Measurements from ENCODE around the gene LYRM1.
"Not testable (repeated sequence)": the region's sequence is repeated elsewhere in the genome, so short reads cannot be mapped to it uniquely, and the experiment has no call there.

Gene LYRM1

DNA sequence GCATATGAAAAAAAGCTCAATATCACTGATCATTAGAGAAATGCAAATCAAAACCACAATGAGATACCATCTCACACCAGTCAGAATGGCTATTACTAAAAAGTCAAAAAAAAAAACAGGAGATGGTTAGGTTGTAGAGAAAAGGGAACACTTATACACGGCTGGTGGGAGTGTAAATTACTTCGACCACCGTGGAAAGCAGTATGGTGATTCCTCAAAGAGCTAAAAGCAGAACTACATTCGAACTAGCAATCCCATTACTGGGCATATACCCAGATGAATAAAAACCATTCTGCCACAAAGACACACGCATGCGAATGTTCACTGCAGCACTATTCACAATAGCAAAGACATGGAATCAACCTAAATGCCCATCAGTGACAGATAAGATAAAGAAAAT lies 36.2 kb upstream of the LYRM1 start:
- H3K36me3 ChIP-seq (ENCODE audit: control insufficient read depth, insufficient read depth, low read length); H3K27me3 ChIP-seq (ENCODE audit: control insufficient read depth, insufficient read depth, low read length); H3K9ac ChIP-seq (ENCODE audit: low read length); H3K4me3 ChIP-seq (ENCODE audit: low read length); H3K9me3 ChIP-seq (ENCODE audit: control insufficient read depth, low read length): not testable (repeated sequence)
- H3K4me1 ChIP-seq (ENCODE audit: control insufficient read depth, insufficient read depth, low read length): peaks cover 38% of the 10 kb centered on the region

DNA sequence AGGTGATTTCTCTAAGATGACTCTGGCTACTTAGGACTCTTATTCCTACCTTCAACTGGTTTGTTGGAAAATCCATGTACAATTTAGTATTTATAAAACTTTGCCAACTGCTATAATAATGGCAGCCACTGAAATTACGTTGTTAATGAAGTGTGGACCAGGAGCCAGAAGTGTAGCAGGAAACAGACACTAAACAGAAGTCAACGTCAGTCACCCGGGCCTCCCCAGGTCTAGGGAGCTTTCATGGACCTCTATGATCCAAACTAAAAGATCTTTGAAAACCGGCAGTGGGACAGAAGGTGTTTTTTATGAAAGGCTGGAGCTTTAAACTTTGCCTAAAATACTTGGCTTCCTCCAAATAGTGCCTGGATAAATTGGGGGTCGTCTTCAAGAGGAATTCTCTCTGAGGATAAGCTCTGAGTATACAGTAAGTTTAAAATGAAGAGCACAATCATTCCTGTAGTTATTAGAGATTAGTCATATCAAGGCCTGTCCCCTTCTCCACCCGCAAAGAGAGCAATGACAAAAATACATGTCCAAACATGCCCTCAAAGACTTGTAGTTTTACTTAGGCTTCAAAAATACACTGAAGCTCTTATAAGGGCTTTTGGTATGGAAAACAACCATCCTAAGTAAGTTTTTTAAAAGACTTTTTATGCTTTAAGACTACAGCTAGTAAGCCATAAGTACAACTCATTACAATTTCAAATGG lies 35.0 kb upstream of the LYRM1 start:
- Histone ChIP-seq H3K4me1 (ENCODE audit: control insufficient read depth, insufficient read depth, low read length) (peaks cover 49% of the 10 kb centered on the region), H3K9ac (ENCODE audit: low read length) (no peak overlapping the region), H3K36me3 (ENCODE audit: control insufficient read depth, insufficient read depth, low read length) (no peaks in the 10 kb centered on the region), H3K27me3 (ENCODE audit: control insufficient read depth, insufficient read depth, low read length) (no peaks in the 10 kb centered on the region), H3K9me3 (ENCODE audit: control insufficient read depth, low read length) (no peaks in the 10 kb centered on the region), H3K4me3 (ENCODE audit: low read length) (no peak overlapping the region)

DNA sequence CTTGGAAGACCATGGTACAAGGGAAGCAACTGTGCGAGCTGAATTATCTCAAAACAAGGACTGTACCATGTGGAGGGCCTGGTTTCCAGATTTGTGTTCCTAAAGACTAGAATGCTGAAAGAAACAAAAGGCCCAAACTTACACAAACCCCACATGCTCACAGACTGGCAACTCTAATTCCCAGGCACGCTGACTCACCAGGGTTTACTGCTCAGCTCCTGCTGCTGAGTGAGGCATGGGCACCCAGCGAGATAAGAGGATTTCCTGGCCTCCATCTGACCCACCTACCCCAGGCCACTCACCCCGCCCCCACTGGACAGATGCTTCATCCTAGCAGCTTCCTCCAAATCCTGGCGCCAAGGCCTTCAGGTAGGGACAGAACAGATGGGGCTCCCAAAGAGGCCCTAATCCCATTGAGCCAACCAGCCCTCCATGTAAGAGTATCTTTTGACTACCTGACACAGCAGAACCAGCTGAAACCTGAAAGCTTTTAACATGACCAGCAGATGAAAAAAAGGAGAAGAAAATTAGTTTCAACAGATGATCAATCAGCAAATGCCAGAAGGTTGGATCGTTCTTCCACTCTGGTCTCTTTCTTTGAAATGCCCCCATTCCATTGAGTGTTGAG lies 34.3 kb upstream of the LYRM1 start:
- H3K4me1 ChIP-seq (ENCODE audit: control insufficient read depth, insufficient read depth, low read length): peaks cover 50% of the 10 kb centered on the region
- H3K9ac ChIP-seq (ENCODE audit: low read length): no peak overlapping the region
- no peaks in the 10 kb centered on the region for H3K36me3 ChIP-seq (ENCODE audit: control insufficient read depth, insufficient read depth, low read length)
- no peaks in the 10 kb centered on the region for H3K9me3 ChIP-seq (ENCODE audit: control insufficient read depth, low read length)
- no peak overlapping the region for H3K4me3 ChIP-seq (ENCODE audit: low read length)
- no peaks in the 10 kb centered on the region for H3K27me3 ChIP-seq (ENCODE audit: control insufficient read depth, insufficient read depth, low read length)

DNA sequence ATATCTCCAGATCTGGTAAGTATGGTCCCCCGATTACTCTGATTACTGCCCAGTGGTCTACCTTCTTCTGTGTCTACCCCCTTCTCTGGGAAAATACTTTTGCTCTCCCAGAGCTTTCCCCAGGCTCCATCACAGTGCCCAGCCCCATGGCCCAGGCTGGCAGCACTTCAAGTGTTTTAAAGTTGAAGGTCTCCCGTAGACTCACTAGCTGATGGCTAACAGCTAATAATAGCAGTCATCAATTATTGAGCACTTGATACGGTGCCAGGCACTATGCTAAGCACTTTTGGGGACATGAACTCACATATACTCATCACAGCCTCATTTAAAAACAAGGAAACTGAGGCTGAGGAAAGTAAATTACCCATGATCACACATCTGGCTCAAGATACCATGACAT lies 33.8 kb upstream of the LYRM1 start:
- H3K9ac ChIP-seq (ENCODE audit: low read length): no peak overlapping the region
- no peaks in the 10 kb centered on the region for H3K27me3 ChIP-seq (ENCODE audit: control insufficient read depth, insufficient read depth, low read length)
- H3K4me3 ChIP-seq (ENCODE audit: low read length): no peak overlapping the region
- H3K4me1 ChIP-seq (ENCODE audit: control insufficient read depth, insufficient read depth, low read length): peaks cover 50% of the 10 kb centered on the region
- H3K9me3 ChIP-seq (ENCODE audit: control insufficient read depth, low read length): no peaks in the 10 kb centered on the region
- H3K36me3 ChIP-seq (ENCODE audit: control insufficient read depth, insufficient read depth, low read length): no peaks in the 10 kb centered on the region

DNA sequence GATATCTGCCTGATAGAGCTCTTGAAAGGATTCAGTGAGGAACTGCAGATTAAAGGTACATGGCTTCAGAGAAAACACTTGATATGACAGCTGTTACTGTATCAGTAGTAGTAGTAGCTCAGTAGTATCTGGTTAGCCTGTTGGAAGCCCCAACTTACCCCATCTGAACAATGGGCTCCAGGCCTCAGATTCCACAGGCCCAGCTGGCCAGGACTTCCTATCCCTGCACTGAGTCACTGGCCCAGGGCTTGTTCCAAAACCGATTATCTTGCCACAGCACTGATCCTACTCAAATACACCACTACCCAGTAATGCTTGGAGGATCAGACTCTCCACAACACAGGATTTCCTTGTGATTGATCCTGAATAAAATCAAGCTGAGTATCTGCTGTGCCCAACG lies 33.0 kb upstream of the LYRM1 start:
- Histone ChIP-seq H3K4me1 (ENCODE audit: control insufficient read depth, insufficient read depth, low read length) (peaks cover 50% of the 10 kb centered on the region), H3K4me3 (ENCODE audit: low read length) (no peak overlapping the region), H3K27me3 (ENCODE audit: control insufficient read depth, insufficient read depth, low read length) (no peaks in the 10 kb centered on the region), H3K9me3 (ENCODE audit: control insufficient read depth, low read length) (no peaks in the 10 kb centered on the region), H3K36me3 (ENCODE audit: control insufficient read depth, insufficient read depth, low read length) (no peaks in the 10 kb centered on the region), H3K9ac (ENCODE audit: low read length) (no peak overlapping the region)

DNA sequence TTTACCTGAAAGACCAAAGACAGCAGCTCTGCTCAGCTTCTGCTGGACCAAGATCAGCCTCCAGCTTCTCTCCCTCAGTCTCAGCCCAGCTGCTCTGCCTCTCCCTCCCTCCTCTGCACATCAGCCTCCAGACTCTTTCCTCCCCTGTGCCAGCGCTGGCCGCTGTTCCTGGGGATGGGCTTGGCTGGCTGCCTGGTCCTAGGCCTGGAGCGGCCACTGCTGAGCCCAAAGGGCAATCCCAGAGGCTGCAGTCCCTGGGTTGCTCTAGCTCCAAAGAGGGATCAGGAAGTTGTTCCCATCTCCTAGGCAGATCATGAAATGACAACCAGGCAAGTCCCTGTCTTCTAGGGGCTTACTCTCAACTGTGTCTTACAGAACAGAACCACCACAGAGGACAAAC lies 31.7 kb upstream of the LYRM1 start:
- no peak overlapping the region for H3K9ac ChIP-seq (ENCODE audit: low read length)
- H3K27me3 ChIP-seq (ENCODE audit: control insufficient read depth, insufficient read depth, low read length): no peaks in the 10 kb centered on the region
- H3K4me3 ChIP-seq (ENCODE audit: low read length): no peak overlapping the region
- peaks cover 50% of the 10 kb centered on the region for H3K4me1 ChIP-seq (ENCODE audit: control insufficient read depth, insufficient read depth, low read length)
- no peaks in the 10 kb centered on the region for H3K9me3 ChIP-seq (ENCODE audit: control insufficient read depth, low read length)
- H3K36me3 ChIP-seq (ENCODE audit: control insufficient read depth, insufficient read depth, low read length): no peaks in the 10 kb centered on the region

DNA sequence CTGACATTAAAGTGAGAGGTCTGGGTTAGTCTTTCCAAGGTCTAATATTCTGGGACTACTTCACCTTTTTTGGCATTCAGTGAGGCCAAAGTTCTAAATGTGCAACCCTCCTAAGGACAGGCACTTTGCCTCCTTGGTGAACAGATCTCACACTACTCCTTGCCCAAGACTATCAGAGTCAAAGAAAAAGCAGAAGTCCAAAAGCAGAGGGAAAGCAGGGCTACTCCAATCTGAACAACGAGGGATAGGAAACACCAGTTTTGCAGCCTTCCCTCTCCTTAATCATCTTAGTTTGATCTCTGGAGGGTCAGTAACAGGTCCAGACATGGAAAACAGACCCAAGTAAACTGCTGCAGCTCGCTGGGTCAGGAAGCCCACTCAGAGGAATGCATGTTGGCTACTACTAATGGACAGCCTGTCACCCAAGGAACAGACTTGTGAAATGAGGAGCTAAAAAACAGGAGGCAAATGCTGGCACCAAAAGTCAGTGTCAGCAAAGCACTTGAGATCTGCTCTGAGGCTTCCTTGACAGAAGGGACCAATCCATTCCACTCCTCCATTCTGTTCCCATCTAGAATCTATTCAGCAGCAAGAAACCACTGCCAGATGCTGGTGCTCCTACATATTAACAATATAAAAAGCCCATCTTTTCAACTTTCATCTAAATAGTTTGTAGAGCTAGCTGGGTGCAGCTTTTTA lies 30.3 kb upstream of the LYRM1 start:
- H3K36me3 ChIP-seq (ENCODE audit: control insufficient read depth, insufficient read depth, low read length): no peaks in the 10 kb centered on the region

DNA sequence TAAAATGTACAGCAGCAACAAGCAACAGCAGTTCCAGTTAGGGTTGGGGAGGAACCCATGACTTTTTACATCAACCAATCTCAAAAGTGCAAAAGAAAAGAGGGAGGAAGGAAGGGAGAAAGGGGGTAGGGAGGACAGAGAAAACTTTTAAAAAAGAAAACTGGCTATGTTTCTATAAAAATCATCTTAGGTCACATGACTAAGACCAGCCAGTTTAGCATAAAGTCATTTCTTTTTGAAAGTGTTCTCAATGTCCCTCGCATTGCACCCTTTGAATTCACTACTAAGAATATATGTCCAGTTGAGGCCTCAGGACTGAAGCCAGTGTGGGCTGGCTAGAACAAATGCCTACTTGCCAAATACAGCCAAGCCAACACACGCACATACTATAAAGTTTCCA lies 29.3 kb upstream of the LYRM1 start:
- Histone ChIP-seq H3K36me3 (ENCODE audit: control insufficient read depth, insufficient read depth, low read length) (no peaks in the 10 kb centered on the region), H3K4me3 (ENCODE audit: low read length) (no peak overlapping the region), H3K9ac (ENCODE audit: low read length) (no peak overlapping the region), H3K4me1 (ENCODE audit: control insufficient read depth, insufficient read depth, low read length) (peaks cover 39% of the 10 kb centered on the region), H3K9me3 (ENCODE audit: control insufficient read depth, low read length) (no peaks in the 10 kb centered on the region), H3K27me3 (ENCODE audit: control insufficient read depth, insufficient read depth, low read length) (no peaks in the 10 kb centered on the region)

More for the DNA sequence above, 30.3 kb upstream of the LYRM1 start:
- Histone ChIP-seq H3K4me1 (ENCODE audit: control insufficient read depth, insufficient read depth, low read length) (peaks cover 49% of the 10 kb centered on the region), H3K9ac (ENCODE audit: low read length) (no peak overlapping the region), H3K9me3 (ENCODE audit: control insufficient read depth, low read length) (no peaks in the 10 kb centered on the region), H3K27me3 (ENCODE audit: control insufficient read depth, insufficient read depth, low read length) (no peaks in the 10 kb centered on the region), H3K4me3 (ENCODE audit: low read length) (no peak overlapping the region)

DNA sequence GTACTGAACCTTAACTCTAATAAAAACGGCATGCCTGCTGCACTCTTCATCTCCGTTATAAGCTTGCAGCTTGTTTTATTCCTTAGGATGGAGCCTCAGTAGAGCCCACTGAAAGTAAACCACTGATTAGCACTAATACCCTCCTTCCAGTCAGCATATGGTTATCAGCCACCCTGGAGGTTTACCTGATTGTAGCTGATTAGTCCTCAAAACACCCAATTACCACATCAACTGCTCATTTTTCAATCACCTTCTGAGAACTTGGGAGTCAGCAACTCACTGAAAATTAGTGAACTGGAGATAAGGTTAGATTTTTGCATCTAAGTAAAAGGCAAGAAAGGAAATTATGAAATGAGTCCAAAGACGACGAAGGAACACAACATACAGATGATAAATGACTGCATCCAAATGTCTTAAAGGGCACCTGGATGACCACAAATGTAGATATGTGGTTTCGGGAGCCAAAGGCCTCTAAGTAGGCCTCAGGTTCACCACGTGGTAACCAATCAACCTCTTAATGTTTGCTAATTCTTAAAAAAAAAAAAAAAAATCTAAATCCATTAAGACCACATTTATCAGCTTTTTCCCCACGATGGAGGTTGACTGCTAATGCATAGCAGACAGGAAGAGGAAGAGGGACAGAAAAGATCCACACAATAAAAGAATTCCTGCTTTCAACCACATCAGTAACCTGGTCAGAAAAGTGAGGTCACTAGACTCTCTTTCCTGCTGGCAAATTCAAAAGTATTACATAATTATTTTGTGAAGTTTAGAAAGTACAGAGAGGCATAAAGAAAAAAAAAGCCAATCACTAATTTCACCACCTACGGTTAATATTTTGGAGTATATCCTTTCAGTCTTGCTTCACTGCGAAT lies 28.4 kb upstream of the LYRM1 start:
- H3K9ac ChIP-seq (ENCODE audit: low read length): no peak overlapping the region
- no peaks in the 10 kb centered on the region for H3K9me3 ChIP-seq (ENCODE audit: control insufficient read depth, low read length)
- H3K4me3 ChIP-seq (ENCODE audit: low read length): no peak overlapping the region
- H3K4me1 ChIP-seq (ENCODE audit: control insufficient read depth, insufficient read depth, low read length): peaks cover 30% of the 10 kb centered on the region
- no peaks in the 10 kb centered on the region for H3K27me3 ChIP-seq (ENCODE audit: control insufficient read depth, insufficient read depth, low read length)
- no peaks in the 10 kb centered on the region for H3K36me3 ChIP-seq (ENCODE audit: control insufficient read depth, insufficient read depth, low read length)

DNA sequence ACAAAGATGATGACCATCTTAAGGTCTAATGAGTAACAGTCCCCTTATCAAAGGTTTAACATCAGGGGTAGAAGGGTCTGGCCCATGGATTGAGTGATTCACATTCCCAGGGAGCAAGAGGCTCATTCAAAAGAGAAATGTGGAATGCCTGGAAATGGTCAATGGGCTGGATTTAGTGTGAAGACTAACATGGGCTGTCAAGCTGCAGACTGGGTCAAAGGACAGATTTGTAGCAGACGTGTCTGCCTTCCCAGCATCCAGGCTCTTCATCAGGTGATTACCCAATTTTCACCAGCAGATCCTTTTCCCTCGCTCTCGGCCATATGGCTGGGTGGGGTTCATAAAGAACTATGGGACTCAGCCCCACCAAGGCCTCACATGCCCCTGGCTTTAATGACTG lies 27.2 kb upstream of the LYRM1 start:
- H3K4me1 ChIP-seq (ENCODE audit: control insufficient read depth, insufficient read depth, low read length): peaks cover 22% of the 10 kb centered on the region
- no peaks in the 10 kb centered on the region for H3K36me3 ChIP-seq (ENCODE audit: control insufficient read depth, insufficient read depth, low read length)
- no peaks in the 10 kb centered on the region for H3K9me3 ChIP-seq (ENCODE audit: control insufficient read depth, low read length)
- H3K4me3 ChIP-seq (ENCODE audit: low read length): no peak overlapping the region
- no peak overlapping the region for H3K9ac ChIP-seq (ENCODE audit: low read length)
- no peaks in the 10 kb centered on the region for H3K27me3 ChIP-seq (ENCODE audit: control insufficient read depth, insufficient read depth, low read length)

DNA sequence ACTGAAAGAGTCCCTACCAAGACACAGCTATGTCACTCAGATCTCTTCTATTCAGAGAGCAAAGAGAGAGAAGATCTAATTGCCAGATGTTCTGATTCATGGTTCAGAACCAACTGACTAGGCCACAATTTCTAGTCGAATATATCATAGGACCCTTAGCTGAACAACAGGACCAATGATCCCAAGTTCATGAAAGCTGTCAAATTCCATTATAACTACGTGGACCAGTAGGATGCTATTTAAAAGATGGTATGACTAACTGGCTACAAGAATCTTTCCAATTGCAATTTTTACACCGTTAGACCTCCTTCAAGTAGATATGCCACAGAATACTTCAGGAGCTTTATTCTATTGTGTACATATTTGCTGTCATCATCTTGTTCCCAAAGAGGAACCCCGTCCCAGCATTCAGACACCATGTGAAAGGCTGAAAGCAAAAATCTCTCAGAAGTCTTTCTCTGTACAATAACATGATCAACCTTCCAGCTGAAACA lies 26.4 kb upstream of the LYRM1 start:
- Histone ChIP-seq H3K36me3 (ENCODE audit: control insufficient read depth, insufficient read depth, low read length) (no peaks in the 10 kb centered on the region), H3K27me3 (ENCODE audit: control insufficient read depth, insufficient read depth, low read length) (no peaks in the 10 kb centered on the region), H3K4me1 (ENCODE audit: control insufficient read depth, insufficient read depth, low read length) (peaks cover 20% of the 10 kb centered on the region), H3K4me3 (ENCODE audit: low read length) (no peak overlapping the region), H3K9me3 (ENCODE audit: control insufficient read depth, low read length) (no peaks in the 10 kb centered on the region), H3K9ac (ENCODE audit: low read length) (no peak overlapping the region)

DNA sequence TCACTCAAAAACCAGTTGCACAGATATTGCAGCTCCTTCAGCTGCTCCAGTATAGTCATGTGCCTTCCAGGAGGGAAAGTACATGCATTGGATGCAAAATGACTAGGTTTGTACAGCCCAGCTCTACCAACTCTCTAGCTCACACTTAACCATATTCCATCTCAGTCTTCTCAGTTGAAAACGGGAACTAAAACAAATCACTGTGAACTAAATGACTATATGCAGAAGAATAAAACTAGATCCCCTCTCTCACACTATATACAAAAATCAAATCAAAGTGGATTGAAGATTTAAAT lies 25.3 kb upstream of the LYRM1 start:
- Histone ChIP-seq H3K9ac (ENCODE audit: low read length) (no peak overlapping the region), H3K9me3 (ENCODE audit: control insufficient read depth, low read length) (no peaks in the 10 kb centered on the region), H3K4me3 (ENCODE audit: low read length) (no peak overlapping the region), H3K36me3 (ENCODE audit: control insufficient read depth, insufficient read depth, low read length) (no peaks in the 10 kb centered on the region), H3K27me3 (ENCODE audit: control insufficient read depth, insufficient read depth, low read length) (no peaks in the 10 kb centered on the region), H3K4me1 (ENCODE audit: control insufficient read depth, insufficient read depth, low read length) (peaks cover 14% of the 10 kb centered on the region)
